Colonic mucosa (tissue), 4 donors: ENCODE results near the gene NRXN2. TPM values are rescaled to one million over a fixed set of nuclear protein-coding genes. Genes with fewer than 3 reads are reported as not detected.

Experiments
- DNase-seq: peaks from one replicate; pipeline ENCODE4 v3.0.0-alpha.2; 2020
- H3K27ac ChIP-seq: fragments of 200-600 bp; one replicate; pipeline ENCODE4 v1.8.0; 2021
- H3K27me3 ChIP-seq: fragments of 200-600 bp; one replicate; pipeline ENCODE4 v1.8.0; 2021
- H3K36me3 ChIP-seq: fragments of 200-600 bp; one replicate; pipeline ENCODE4 v1.8.0; 2021
- H3K4me1 ChIP-seq: fragments of 200-600 bp; one replicate; pipeline ENCODE4 v1.8.0; 2021; ENCODE audit warnings: mild to moderate bottlenecking
- H3K4me3 ChIP-seq: fragments of 200-600 bp; one replicate; pipeline ENCODE4 v1.8.0; 2021
- H3K9ac ChIP-seq, 2 donors: one replicate each; pipeline ENCODE4 v1.7.0; 2013; ENCODE audit warnings: control low read depth in 2 of 2, low read depth in 2 of 2, low read length in 2 of 2
- H3K9me3 ChIP-seq: fragments of 200-600 bp; one replicate; pipeline ENCODE4 v1.8.0; 2021
- CTCF ChIP-seq: fragments of 200-600 bp; IDR thresholded peaks from one replicate; pipeline ENCODE4 v1.8.0; 2022; ENCODE audit warnings: antibody characterized with exemption, mild to moderate bottlenecking
- intact Hi-C: fragments of 100-400 bp; cut with DNase I; formaldehyde crosslinking; loops from one replicate; pipeline ENCODE4 v1.14.1; 2022
- total RNA-seq, 2 donors: library from RNA; stranded (reverse); fragmentation: NEBNext Ultra II Directional in 1 of 2; extraction: Animal tissue kit (Norgen Biotek cat#: 25700) in 1 of 2; gene quantifications; one replicate each; pipeline ENCODE4 v1.2.1, GENCODE V29; 2021
- donor health status: healthy.
- donor health status: DM: no; HTN: no; CAD: no.
- donor health status: DM: no; HTN: no; CAD: no.

NRXN2 gene
- total RNA-seq, 2 donors from 2014 or later: 2.2 to 5.4 TPM

GRCh38 chr11:64637334-64638017 is 85.5 kb downstream of the NRXN2 start:
- TF ChIP-seq CTCF: no peak
- intact Hi-C loops: no loop called here
- no peak overlapping the region for H3K9ac ChIP-seq
- H3K27me3 ChIP-seq: peaks cover 8% of the 10 kb centered on the region
- peak overlapping the region; percentile 22 for H3K4me3 ChIP-seq
- no peak overlapping the region for H3K27ac ChIP-seq
- no peaks in the 10 kb centered on the region for H3K9me3 ChIP-seq
- peaks cover 4% of the 10 kb centered on the region for H3K4me1 ChIP-seq
- no peak for DNase-seq
- no peaks in the 10 kb centered on the region for H3K36me3 ChIP-seq

- no peak for DNase-seq
These were observed 89.3 kb downstream of the NRXN2 start for GRCh38 chr11:64633555-64634159.

GRCh38 chr11:64632654-64633053 is 90.3 kb downstream of the NRXN2 start:
- no peaks in the 10 kb centered on the region for H3K27me3 ChIP-seq

More at GRCh38 chr11:64633555-64634159, 89.3 kb downstream of the NRXN2 start:
- intact Hi-C loops: no loop called here
- Histone ChIP-seq H3K4me3 (no peak overlapping the region), H3K9me3 (no peaks in the 10 kb centered on the region), H3K4me1 (peaks cover 4% of the 10 kb centered on the region), H3K27ac (no peak overlapping the region), H3K27me3 (peaks cover 2% of the 10 kb centered on the region), H3K9ac (no peak overlapping the region), H3K36me3 (no peaks in the 10 kb centered on the region)
- TF ChIP-seq CTCF: no peak

GRCh38 chr11:64632237-64632636 is 90.8 kb downstream of the NRXN2 start:
- Histone ChIP-seq H3K4me1 (no peaks in the 10 kb centered on the region), H3K4me3 (no peak overlapping the region), H3K27me3 (no peaks in the 10 kb centered on the region), H3K36me3 (no peaks in the 10 kb centered on the region), H3K9ac (no peak overlapping the region), H3K9me3 (no peaks in the 10 kb centered on the region), H3K27ac (no peak overlapping the region)
- intact Hi-C loops: no loop called here
- no peak for TF ChIP-seq CTCF
- no peak for DNase-seq

More at GRCh38 chr11:64632654-64633053, 90.3 kb downstream of the NRXN2 start:
- intact Hi-C loops: no loop called here
- no peak for DNase-seq
- H3K9me3 ChIP-seq: no peaks in the 10 kb centered on the region
- no peak overlapping the region for H3K9ac ChIP-seq
- no peak for TF ChIP-seq CTCF
- H3K27ac ChIP-seq: no peak overlapping the region
- H3K4me1 ChIP-seq: peaks cover 3% of the 10 kb centered on the region
- no peaks in the 10 kb centered on the region for H3K36me3 ChIP-seq
- no peak overlapping the region for H3K4me3 ChIP-seq

GRCh38 chr11:64631675-64632074 is 91.3 kb downstream of the NRXN2 start:
- intact Hi-C loops: no loop called here
- H3K27ac ChIP-seq: no peak overlapping the region
- H3K9ac ChIP-seq: no peak overlapping the region
- H3K9me3 ChIP-seq: no peaks in the 10 kb centered on the region
- no peaks in the 10 kb centered on the region for H3K4me1 ChIP-seq
- DNase-seq: no peak
- no peaks in the 10 kb centered on the region for H3K36me3 ChIP-seq
- H3K4me3 ChIP-seq: no peak overlapping the region
- no peak for TF ChIP-seq CTCF
- H3K27me3 ChIP-seq: no peaks in the 10 kb centered on the region
